ENCODE data around the gene ARSB.
A peak's percentile ranks its signal among the peaks of the same experiment; 100 is the strongest.
"Not testable (repeated sequence)": the region's sequence is repeated elsewhere in the genome, so short reads cannot be mapped to it uniquely, and the experiment has no call there.

ARSB gene

DNA sequence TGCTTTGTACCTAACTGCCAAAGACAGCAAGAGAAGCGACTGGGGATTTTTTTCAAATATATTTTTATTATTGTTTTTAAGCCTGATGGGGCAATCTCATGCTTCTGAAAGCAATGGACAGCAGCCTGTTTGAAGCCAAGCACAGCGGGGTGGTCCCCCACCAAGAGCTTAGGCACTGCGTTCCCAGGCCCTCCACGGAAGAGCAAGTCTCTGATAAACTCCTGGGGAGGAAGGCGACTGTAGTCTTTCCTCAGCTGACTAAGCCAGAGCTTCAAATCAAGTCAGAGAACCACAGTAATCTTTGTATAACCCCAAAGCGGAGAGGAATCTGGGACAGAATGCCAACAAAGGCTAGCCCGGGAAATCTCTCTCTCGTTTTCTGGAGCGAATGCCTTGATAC lies 54.4 kb downstream of the ARSB start:
- no peak for DNase-seq (ENCODE audit: low spot score)

DNA sequence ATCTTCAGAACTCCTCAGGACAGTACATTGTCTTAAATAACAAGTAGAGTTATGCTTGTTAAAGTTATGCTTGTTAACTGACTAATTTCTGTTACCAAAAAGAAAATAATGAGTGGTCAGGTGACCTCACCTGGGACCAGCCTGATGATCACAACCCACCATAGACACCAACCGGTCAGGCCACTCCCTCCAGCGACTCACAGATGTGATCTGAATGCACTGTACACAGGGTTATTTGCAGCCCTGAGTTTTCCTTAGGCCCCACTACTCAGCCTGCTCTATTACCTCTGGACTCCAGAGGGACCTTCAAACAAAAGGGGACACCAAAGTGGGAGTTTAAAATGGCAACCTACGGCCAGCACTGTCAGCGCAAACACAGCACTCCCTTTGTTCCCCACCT lies 55.3 kb downstream of the ARSB start:
- no peak for DNase-seq (ENCODE audit: low spot score)

DNA sequence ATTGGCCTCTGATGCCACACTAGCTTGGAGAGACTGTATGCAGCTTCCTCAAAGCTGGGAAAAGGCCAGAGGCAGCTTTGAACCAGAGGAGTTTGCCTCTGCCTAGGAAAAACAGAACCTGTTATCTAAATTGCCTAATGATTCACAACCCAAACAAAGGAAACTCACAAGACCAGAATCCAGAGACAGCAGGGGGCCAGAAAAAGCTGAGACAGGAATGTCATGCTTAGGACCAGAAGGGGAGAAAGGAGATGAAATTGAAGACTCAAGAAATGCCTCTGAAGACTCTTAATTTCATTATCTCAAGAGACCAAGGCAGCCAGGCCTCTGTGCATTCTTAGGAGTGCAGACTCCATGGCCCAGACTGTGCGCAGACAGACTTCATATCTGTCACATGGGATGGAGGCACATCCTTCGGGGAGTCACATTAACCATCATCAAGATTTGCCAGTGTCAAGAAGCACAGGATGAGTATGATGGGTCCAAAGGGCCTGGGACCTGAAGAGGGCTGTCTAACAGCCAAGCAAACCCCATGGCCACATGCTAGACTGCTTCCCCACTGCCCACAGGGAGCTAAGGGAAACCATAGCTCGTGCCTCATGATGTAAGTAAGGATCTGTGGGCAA lies 57.3 kb downstream of the ARSB start:
- DNase-seq (ENCODE audit: low spot score) = no peak

DNA sequence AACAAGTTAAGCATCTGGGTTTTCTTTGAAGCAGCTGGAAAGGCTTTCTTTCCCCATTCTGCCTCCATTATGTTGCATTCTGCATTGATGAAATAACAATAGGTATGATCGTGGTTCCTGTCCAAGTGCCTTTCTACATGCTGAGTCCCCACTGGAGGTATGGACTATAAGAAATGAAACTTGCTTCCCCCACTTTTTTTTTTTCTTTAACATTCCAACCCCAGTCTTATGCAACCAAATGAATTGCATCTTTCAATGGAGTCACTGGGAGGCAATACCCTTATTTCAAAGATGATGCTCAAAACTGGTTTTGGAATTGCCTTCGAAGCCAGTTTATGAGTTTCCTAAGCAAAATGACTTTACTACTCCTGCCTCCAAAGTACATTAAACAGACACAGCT lies 58.9 kb downstream of the ARSB start:
- DNase-seq (ENCODE audit: low spot score) = no peak

DNA sequence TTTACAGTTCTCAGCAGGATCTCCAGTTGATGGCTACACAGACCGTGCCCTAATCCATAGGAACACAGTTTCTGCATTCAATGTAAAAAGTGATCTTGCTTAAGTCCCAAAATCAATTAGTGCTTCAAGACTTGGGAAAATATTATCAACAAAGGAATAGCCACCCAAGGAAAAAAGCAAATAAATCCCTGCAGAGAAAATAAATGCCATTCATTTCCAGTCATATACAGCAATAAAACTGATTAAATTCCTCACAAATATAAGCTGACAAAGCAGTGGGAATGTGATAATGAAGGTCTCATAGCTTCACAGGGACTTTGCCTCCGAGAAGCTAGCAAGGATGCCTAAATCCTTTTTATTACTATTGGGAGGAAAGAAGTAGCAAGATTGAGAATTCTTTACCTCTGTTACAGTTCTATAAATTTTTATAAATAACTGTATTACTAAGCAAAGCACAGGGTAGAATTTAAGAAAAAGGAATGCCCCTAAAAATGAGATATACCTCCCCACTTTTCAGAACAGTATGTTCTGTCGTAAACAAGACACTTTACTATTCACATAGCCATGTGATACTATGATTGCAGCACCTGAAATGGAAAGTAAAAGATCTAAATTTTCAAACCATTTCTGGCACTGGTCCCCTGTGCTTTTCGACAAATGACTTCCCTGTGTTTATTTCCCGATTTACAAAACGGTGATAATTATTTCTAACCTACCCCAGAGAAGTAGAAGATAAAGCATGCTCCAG lies 59.8 kb downstream of the ARSB start:
- DNase-seq (ENCODE audit: low spot score) = no peak

DNA sequence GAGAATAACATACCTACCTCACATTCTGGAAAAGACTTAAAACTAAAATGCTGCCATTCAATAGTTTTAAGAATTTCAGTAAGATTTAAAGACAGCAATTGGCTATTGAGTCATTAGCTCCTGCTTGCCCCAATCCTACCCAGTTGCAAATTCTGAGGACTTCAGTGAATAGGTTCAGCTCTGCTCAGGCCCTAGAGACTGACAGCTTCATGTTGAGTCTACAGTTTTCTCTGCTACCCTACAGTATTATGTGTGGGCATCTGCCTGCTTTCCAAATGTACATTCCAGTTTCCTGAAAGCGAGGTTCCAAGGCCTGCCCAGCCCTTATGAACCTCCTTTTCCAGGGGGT lies 61.5 kb downstream of the ARSB start:
- no peak for DNase-seq (ENCODE audit: low spot score)

DNA sequence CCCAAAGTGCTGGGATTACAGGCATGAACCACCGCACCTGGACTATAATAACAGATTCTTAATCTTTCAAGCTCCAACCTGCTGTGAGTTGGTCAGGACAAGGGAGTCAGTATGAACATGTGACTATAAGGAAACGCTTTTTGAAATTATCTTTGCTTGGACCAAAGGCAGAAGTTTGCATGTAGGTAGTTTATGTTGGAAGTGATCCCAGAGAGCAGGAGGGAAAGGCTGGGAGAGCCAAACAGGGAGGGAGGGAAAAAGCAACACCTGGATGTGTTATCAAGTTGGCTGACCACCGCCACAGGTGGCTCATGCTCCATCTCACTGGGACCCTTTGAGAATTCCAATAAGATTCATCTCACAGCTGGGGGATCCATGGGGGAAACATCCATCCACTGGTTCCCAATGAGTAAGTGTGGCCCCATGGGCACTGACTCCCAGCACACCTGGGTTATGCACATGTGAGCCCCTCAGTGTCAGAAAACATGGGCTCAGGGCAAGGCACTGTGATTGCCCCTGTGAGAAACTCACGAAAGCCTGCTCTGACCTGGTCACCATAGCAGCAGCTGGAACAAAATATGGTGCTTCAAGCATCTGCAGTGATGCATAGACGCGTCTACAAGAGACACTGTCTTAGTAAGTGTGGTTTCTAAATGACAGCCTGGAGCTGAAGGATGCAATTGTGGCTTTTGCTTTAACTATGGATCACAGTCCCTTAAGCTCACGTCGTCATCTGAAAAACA lies 62.1 kb downstream of the ARSB start:
- no peak for DNase-seq (ENCODE audit: low spot score)

DNA sequence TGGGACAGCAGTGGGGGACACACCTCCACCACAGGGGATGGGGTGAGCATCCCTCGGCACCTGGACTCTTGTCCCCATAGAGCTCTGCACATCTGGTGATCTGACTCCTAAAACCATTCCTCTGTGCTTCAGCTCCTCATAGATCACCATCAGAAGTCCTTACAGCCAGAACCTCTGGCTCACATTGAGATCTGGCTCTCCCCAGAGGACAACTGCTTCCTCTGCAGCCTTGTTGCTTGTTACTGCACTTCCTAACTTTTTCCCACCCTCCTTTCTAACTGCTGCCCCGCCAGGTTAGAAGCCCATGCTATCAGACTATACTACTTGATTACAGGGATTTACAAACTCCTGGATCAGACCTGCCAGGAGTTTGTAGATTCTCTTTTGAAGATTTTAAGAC lies 64.5 kb downstream of the ARSB start:
- DNase-seq (ENCODE audit: low spot score) = no peak

DNA sequence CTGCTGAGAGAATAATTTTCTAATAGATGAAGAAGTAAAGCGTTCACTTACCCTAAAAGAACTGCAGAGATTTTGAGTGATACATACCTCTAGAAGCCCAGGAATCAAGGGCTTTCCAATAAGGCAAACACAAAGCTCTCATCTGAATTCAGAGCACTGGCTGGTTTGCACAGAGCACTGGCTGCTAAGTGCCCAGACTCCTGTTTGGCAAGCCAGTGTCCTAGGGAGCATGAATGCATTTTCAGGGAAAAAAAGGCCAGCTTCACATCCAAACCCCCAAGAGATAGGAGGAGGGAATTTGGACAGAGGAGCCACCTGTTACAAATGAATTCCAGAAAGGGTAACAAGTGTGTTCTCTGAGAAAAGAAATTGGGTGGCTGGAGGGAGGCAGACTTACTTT lies 65.3 kb downstream of the ARSB start:
- no peak for DNase-seq (ENCODE audit: low spot score)

DNA sequence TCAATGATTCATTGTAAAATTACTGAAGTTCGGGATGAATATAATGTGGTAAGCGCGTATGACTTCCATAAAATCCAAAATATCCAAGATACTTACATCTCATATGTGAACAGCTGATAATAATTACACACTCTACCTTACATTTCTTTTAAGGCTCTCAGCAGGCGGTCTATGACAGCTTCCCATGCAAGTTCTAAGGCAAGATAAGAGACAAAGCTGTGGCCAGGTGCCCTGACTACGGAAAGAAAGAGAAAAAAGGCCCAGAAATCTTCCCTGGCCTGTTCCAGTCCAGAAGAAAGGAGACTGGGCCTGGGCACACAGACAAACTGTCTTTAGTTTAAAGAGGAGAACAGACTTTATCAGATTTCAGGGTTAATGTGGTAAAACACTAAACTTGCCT lies 69.1 kb downstream of the ARSB start:
- no peak for DNase-seq (ENCODE audit: low spot score)

DNA sequence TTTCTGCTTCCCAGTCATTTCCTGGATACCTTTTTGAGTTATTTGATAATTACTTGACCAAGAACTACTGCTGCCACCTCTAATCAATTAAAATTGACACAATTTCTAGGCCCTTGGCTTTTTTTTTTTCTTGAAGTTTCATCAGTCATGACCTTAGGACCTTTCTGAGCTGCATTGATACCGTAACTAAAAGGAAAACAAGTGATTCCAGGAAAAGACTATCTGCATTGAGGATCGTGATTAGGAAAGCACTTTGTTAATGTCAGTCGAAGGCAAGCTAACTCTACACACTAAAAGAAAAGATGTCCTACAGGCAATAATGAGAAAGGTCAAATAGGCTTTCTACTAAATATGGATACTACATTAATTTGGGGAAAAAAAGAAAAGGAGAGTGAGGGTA lies 69.9 kb downstream of the ARSB start:
- no peak for DNase-seq (ENCODE audit: low spot score)

DNA sequence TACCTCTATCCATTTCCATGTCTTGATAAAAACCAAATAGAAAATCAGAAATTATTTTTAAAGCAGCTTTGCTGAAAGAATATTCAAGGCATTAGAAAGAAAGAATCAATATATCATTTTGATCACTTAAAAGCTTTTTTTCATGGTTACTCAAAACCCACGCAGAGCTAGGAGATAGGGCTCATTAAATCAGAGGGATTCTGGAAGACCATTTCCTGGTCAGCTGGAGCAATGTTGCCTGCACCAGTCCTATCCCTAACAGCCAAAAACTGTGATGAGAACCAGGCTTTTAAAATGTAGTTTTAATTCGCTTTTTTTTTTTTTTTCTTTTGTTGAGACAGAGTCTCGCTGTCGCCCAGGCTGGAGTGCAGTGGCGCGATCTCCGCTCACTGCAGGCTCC lies 72.3 kb downstream of the ARSB start:
- DNase-seq (ENCODE audit: low spot score) = no peak

DNA sequence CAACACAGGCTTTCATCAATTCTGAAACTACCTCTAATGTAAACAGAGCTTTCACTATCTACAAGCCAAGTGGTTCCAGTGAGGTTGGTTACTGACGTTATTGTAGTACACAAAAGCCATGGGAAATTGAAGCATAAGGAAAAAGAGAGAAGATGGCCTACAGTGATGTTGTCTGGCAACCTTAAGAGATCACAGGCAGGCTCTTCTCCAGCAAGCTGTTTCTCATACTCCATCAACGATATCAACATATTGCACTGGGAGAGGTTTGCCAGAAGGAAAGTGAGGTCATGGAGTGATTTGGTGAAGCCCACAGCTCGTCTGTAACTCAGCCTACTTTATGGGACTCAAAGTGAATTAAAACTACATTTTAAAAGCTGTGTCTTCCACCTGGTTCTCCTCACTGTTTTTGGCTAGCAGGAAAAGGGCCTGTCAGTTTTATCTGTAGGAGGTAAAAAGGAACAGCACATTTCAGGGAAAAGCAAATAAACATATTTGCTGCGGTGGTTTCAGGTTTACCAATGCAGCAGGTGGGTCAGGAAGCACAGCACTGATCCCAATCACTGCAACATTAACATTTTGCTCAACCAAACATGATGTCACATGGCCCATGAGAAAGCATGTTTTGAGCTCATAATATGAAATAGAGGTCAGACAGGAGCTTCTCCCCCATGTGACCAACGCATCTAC lies 72.9 kb downstream of the ARSB start:
- no peak for DNase-seq (ENCODE audit: low spot score)

DNA sequence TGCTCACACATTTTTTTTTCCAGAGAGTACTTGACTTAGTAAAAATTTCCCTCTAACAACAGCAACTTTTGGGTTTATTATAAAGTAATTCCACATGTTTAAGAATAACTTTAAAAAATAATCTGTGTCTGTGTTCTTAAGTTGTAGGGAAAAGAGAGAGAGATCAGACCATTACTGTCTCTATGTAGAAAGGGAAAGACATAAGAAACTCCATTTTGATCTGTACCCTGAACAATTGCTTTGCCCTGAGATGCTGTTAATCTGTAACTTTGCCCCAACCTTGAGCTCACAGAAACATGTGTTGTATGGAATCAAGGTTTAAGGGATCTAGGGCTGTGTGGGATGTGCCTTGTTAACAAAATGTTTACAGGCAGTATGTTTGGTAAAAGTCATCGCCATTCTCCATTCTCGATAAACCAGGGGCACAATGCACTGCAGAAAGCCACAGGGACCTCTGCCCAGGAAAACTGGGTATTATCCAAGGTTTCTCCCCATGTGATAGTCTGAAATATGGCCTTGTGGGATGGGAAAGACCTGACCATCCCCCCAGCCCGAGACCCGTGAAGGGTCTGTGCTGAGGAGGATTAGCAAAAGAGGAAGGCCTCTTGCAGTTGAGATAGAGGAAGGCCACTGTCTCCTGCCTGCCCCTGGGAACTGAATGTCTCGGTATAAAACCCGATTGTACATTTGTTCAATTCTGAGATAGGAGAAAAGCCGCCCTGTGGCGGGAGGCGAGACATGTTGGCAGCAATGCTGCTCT lies 75.7 kb downstream of the ARSB start:
- DNase-seq (ENCODE audit: low spot score) = not testable (repeated sequence)

DNA sequence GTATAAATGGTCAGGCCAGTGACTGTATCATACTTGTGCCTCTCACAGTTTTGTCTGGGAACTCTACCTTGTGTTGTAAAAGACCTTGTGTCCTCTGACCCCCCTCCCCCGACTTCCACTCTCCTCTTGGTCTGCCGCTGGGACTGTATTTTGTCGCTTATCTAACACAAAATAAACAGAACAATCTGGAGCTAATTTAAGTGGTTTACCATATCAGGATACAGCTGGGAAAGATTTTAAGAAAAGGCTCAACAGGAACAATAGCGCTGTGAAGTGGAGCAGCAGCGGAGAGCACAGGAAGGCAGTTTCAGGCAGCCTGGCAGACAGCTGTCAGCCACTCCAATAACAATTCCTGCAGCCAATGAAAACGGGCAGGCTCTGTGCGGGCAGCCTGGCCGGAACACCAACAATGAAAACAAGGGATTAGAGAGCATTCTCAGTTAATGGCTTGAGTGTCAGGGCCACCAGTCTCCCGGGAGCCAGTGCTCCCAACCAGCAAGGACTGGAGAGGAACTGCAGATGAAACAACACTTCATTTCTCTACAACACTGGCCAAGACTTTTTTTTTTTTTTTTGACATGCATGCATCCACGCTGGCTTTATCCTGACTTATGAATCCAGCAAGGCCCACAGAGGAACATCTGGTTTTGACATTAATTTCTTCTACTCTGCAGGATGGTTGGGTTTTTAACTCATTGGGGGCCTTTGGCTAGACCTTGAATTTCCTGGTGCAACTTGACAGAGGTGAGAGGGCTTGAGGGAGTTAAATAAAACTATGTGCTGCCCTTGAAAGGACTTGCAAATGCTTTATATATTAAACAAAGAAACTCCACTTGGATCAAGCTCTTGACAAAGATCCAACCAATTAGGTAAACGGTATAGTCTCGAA lies 76.7 kb downstream of the ARSB start:
- no peak for DNase-seq (ENCODE audit: low spot score)

DNA sequence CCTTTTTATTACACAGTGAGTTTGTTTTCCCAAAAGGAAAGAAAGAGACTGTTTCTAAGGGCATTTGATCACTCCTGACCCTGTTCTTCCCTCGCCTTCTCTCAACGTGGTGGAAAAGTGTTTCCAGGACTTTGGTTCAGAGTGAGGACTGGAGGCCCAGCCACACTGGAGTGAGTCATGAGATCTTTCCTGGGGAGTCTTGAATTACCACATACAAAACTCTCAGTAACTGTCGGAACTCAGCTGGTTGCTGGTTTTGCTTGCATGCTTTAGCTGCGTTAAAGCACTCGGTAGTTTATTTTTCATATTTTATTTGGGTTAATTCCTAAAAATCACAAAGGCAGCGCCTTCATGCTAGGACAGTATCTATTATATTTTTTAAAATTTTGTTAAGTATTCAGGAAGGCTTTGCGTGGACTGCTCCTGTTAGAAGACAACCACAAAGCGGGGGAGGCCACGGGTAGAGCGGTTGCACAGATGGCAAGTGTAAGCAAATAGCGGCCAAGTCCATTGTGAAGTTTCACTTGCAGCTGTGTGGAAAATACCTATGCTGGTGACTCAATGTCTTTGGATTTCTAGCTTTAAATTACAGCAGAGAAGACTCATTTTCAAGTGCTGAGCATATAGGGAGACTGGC lies 77.7 kb downstream of the ARSB start:
- DNase-seq (ENCODE audit: low spot score) = no peak

DNA sequence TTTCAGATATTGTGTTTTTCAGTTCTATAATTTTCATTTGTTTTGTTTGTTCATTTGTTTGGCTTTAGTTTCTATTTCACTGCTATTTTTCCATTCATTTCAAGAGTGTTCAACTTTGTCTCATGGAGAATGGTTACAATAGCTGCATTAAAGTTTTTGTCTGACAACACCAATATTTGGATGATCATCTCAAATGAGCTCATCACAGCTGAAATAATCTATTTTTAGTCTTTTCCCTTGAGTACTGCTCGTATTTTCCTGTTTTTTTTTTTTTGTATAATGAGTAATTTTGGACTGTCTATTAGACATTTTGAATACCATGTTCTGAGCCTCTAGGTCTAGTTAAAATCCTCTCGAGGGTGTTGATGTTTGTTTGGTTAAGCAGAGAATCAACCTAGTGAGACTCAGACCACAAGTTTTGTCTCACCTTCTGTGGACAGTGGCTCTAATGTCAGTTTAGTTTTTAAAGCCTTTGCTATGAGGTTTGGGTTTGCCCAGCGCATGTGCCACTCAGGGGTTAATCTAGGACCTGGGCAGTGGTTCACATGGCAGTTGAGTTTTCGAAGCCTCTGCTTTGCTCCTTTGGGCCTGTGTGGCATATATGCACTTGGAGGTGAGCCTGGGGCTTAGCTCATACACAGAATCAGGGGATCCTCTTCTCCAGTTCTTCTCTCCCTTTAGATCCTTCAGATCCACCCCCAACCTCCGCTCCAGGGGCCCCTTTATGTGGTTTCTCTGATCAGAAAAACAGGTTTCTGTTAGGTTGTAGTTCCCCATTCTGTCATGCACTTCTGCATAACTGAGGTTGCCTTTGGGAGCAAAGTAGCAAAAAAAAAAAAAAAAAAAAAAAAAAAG lies 79.8 kb downstream of the ARSB start:
- no peak for DNase-seq (ENCODE audit: low spot score)

DNA sequence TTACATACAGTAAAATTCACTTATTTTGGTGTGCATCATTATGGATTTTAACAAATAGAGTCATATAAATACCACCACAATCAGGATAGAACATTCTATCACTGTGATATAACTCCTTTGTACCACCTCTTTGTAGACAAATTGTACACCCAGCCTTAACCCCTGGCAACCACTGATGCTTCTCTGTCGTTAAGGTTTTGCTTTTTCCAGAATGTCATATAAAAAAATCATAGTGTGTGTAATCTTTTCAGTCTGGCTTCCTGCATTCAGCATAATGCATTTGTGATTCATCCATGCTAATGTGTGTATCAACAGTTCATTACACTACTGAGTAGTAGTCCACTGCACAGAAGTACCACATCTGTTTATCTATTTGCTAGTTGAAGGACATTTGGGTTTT lies 81.2 kb downstream of the ARSB start:
- DNase-seq (ENCODE audit: low spot score) = no peak

DNA sequence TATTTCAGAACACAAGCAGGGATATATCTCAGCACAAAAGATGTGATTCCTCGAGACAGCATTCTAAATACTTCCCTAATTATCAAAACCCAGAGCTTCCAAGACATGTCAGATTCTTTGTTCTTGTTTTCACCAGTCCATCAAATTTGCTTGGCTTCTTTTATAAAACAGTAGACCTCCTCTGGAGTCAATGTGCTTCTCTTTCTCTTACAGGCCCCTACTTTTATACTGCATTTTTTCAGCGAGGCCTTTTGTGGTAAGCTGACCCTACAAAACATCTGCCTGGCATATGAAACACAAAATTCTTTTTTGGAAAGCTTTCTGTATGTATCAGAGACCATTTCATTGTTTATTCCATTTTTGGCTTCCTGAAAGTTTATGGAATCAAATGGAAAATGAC lies 81.8 kb downstream of the ARSB start:
- DNase-seq (ENCODE audit: low spot score) = no peak

DNA sequence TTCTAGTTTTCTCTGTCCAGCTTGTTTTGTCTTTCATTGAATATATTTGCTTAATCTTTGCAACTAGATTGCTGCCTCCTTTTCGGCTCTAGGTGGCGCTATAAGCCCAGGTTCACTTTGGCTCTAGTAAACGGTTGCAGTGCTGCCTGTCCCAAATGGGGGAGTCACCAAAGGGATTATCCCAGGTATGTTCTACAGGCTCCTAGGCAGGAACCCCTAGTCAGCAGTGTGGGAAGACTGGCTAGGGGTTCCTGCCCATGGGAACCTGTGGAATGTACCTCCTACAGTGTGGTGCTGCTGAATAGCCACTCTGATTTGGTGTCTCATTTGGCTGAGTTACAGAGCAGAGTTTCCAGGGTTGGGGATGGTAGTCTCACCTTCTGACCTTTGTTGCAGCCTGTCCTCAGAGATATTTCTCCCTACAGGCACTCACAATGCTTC lies 85.2 kb downstream of the ARSB start:
- peak; percentile 16 for DNase-seq (ENCODE audit: low spot score)

Data from CD4-positive, alpha-beta T cell treated with Interleukin-15 for 4 hours (primary cell).